HG02678 (cell line): ENCODE results near the gene ZNF552.
"Not testable (repeated sequence)": the region's sequence is repeated elsewhere in the genome, so short reads cannot be mapped to it uniquely, and the experiment has no call there.

Source experiments
- ATAC-seq: cut with Tn5 transposase; IDR thresholded peaks from one replicate; pipeline ENCODE4 v1.9.1; 2021; ENCODE audit warnings: mild to moderate bottlenecking, moderate library complexity; ENCODE audit not compliant: unreplicated experiment

ZNF552 gene

GRCh38 chr19:57814505-57815246 lies at the start of gene ZNF552:
TSS of gene ZNF552 (minus strand) at chr19:57814913. CDS start at chr19:57814743, 170 bp downstream.
- ATAC-seq, result peak; percentile 76

GRCh38 chr19:57862351-57862750 lies 47.6 kb upstream of the ZNF552 start:
- ATAC-seq, result not testable (repeated sequence)

- ATAC-seq, result not testable (repeated sequence)
Measured at GRCh38 chr19:57854117-57854516, 39.4 kb upstream of the ZNF552 start.

- ATAC-seq, result not testable (repeated sequence)
Measured at GRCh38 chr19:57851812-57852603, 37.3 kb upstream of the ZNF552 start.

GRCh38 chr19:57850553-57851017 lies 35.9 kb upstream of the ZNF552 start:
- ATAC-seq, result no peak

- peak; percentile 97 for ATAC-seq
Measured at GRCh38 chr19:57849666-57850473, 35.2 kb upstream of the ZNF552 start, which contains the start of gene ZNF587. TSS of gene ZNF587 (plus strand) at chr19:57849859. CDS start at chr19:57850039, 180 bp downstream.

GRCh38 chr19:57849162-57849665 lies 34.5 kb upstream of the ZNF552 start:
- peak; percentile 22 for ATAC-seq

GRCh38 chr19:57847164-57847563 lies 32.5 kb upstream of the ZNF552 start:
- not testable (repeated sequence) for ATAC-seq

- no peak for ATAC-seq
Measured at GRCh38 chr19:57841122-57841763, 26.5 kb upstream of the ZNF552 start.

GRCh38 chr19:57838622-57839191 lies 24.0 kb upstream of the ZNF552 start:
- ATAC-seq, result not testable (repeated sequence)

GRCh38 chr19:57836991-57837390 lies 22.3 kb upstream of the ZNF552 start:
- ATAC-seq, result not testable (repeated sequence)

GRCh38 chr19:57830071-57830602 lies 15.4 kb upstream of the ZNF552 start, which contains the start of gene ZNF587B:
TSS of gene ZNF587B (plus strand) at chr19:57830299. CDS start at chr19:57830529, 230 bp downstream.
- no peak for ATAC-seq

GRCh38 chr19:57829316-57829715 lies 14.6 kb upstream of the ZNF552 start:
- ATAC-seq, result no peak

GRCh38 chr19:57825511-57825910 lies 10.8 kb upstream of the ZNF552 start:
- no peak for ATAC-seq

- ATAC-seq, result not testable (repeated sequence)
Measured at GRCh38 chr19:57823608-57824007, 8.9 kb upstream of the ZNF552 start.

- ATAC-seq, result not testable (repeated sequence)
Measured at GRCh38 chr19:57823155-57823554, 8.4 kb upstream of the ZNF552 start.

GRCh38 chr19:57821501-57821900 lies 6.8 kb upstream of the ZNF552 start:
- ATAC-seq, result not testable (repeated sequence)

GRCh38 chr19:57821095-57821494 lies 6.4 kb upstream of the ZNF552 start:
- ATAC-seq, result not testable (repeated sequence)

GRCh38 chr19:57820599-57820998 lies 5.9 kb upstream of the ZNF552 start:
- ATAC-seq, result no peak
